CD1c-positive myeloid dendritic cell (primary cell): ENCODE results near the gene APOBEC3B.
"Not testable (repeated sequence)": the region's sequence is repeated elsewhere in the genome, so short reads cannot be mapped to it uniquely, and the experiment has no call there.

Source experiments
- DNase-seq: peaks from one replicate; pipeline ENCODE4 v3.0.0-alpha.2; 2016; ENCODE audit errors: extremely low spot score

APOBEC3B gene

DNA sequence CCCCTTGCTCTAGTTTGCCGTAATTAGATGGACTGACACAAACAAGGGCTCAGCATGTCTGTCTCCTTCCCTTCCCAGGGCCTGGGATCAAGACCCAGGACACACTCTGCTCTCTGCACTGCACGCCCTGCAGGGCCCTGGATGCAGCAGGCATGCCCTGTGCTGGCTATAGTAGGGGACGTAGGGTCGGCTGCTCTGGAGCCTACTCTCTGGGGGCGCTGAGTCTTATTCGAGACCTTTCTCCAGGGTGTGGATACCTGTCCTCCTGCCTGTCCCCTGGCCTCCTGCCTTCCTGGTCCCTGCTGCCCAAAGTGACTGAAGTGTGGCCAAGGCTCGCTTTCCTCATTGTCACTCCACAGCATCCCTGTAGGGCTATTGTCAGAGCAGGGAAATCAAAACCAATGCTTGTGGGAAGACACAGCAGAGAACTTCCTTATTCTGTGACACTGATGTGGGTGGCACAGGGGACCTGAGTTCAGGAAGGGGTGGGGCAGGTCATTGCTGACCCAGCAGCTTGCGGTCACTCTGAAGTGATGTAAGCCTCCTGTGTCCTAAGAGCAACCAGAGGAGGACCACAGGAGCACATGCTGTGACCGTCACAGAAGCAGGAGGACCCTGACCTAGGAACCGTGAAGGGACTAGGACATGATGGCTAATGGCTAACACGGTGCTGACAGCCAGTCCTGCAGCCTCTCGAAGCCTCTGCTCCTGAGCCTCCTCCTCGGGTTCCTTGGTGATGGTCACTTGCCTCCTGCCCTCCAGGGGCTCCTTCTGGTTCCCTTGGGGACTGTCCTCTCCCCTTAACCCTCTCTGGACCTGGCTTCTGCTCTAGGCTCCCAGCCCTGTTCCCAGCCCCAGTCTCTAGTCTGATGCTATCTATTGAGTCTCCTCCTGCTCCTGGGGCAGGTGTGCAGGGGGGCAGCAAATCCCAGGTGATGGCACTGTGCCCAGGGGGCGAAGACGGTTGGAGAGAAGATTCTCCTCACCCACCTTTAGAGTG is 14.4 kb upstream of the APOBEC3B start:
- peak; percentile 95 for DNase-seq

DNA sequence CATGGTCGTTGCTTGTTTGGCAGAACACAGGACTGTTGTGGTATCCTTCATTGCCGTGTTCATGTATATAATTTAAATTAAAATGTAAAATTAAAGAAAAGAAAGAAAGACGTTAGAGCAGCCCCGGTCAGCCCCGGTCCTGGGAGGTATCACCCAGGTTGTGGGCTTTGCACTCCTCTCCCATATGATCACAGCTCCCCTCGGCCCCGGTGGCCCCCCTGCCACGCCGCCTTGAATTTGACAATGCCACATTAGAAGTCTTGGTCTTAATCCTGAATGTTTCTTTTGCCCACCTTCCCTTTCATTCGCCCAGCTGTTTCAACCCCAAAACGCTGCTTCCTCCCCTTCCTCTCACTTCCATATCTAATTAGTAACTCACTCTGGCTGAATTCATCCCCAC is 13.3 kb upstream of the APOBEC3B start:
- DNase-seq, result no peak

DNA sequence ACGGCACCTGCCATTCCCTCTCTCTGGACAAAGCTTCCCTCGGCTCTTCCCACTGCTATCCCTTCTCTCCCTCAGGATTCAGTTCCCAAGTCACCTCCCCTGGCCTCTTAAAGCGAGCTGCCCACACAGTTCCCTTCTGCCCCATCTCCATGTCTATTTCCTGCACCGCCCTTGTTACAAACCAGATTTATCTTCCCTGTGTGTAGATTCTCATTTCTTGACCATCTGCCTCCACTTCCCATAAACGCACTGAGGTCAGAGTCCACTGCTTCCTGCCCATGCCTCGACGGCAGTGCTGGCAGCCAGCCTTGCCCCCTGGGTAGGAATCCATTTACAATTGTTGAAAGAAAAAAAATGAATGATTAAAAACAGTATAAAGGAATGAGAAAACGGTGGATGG is 11.6 kb upstream of the APOBEC3B start:
- DNase-seq, result peak; percentile 53

DNA sequence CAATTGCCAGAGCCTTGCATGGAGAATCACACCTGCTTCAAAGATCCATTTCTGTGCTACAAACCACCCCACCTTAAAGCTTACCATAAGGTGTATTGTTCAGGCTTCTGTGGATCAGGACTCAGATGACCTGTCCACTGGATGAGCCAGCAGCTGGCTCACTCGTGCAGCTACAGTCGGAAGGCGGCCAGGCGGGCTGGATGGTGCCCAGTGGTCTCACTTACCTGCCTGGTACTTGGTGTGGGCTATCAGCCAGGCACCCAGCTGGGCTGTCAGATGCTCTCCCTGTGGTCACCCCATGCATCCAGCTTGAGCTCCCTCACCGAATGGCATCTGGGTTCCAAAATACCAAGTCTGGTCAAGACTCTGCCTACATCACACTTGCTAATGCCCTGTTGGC is 10.9 kb upstream of the APOBEC3B start:
- no peak for DNase-seq

DNA sequence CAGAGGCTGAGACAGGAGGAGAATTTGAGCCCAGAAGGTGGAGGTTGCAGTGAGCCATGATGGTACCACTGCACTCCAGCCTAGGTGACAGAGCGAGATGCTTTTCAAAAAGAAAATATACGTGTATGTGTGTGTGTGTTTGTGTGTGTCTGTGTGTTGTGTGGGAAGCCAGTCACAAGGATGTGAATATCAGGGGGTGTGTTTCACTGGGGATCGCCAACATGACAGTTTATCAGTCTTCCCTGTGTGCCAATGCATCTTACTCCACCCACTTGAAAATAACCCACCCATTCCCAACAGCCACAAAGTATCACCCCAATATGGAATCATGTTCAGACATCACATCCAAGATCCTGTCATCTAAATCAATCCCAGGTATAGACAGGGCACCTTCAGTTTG is 10.4 kb upstream of the APOBEC3B start:
- DNase-seq, result no peak

DNA sequence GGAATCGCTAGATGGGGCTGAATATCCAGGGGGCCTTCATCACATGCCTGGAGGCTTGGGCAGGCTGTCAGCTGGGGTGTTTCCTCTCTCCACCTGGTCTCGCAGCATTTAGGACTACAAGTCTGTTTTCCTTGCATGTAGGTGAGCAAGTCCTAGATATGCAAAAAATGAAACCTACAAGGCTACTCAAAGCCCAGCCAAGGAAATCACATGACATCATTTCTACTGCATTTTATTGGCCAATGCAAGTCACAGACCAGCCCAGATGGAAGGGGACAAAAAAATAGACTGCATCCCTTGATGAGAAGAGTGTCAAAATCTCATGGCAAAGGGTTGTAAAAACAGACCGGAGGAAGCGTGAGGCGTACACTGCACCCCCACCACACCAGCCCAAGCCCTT is 9.6 kb upstream of the APOBEC3B start:
- DNase-seq, result no peak

DNA sequence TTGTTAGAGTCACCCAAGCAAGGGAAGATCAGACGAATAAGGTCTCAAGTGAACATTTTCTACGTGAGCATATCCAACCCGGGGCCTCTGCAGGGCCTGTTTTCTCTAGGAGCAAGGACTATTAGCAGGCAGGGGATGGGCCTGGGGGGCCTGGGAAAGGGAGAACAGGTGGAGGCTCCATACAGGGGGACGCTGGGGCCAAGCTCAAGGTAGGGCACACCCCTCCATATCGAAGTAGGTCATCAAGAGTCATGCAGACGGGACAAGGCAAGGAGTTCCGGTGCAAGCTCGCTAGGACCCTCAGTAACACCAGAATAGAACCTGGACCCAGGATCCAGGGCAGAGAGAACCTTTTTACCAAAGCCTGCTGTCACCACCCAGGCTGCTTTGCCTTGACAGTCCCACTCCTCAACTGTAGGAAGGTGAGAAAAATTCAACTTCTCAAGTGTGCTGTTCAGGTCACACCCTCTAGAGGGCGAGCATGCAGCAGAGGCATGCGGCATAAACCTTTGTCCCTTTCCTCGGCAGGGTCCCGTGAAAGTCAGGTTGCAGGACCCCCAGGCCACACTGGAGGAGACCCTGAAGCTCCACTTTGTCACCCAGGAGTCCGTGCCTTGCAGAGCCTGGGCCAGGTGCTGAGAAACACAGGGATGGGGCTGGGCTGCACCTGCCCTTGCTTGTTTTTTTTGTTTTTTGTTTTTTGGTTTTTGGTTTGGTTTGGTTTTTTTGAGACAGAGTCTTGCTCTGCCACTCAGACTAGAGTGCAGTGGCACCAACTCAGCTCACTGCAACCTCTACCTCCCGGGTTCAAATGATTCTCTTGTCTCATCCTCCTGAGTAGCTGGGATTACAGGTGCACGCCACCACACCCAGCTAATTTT is 8.6 kb upstream of the APOBEC3B start:
- peak; percentile 63 for DNase-seq

DNA sequence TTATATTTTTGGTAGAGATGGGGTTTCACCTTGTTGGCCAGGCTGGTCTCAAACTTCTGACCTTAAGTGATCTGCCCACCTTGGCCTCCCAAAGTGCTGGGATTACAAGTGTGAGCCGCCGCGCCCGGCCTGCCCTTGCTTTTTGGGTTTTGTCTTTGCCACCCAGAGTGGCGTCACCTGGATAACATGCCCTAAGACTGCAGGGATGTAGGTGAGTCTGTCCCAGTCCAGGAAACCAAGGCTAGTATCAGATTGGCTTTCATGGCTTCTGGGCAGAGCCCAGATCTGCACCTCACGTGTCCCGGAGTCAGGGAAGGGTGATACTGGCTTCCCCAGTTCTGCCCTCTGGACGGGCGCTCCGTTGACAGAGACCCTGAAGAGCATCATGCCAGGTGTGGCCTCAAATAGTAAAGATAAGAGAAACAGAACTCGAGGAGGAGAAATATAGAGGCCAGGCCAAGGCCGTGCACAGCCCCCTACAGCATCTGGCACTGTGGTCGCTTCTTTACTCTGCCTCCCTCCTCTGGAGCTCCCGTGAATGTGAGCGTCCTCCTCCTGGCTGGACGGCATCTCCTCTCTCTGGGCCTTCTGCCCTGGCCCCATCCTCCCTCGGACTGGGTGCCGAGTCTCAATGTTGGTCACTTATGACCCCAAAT is 7.8 kb upstream of the APOBEC3B start:
- DNase-seq, result no peak

DNA sequence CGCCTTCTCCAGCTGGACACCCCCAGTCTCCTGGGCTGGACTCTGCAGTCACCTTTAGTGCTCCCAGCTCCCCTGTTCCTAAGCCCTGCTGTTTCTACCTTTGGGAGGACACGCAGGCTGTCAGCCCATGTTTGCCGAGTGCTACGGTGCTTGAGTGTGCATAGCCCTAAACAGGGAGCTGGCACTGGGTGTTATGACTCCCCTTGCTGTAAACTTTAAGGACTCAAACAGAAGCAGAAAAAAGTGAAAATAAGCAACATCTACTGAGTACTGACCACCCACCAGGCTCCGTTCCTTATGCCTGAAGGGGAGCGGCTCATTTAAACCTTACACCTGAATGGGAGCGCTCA is 7.3 kb upstream of the APOBEC3B start:
- DNase-seq, result no peak

DNA sequence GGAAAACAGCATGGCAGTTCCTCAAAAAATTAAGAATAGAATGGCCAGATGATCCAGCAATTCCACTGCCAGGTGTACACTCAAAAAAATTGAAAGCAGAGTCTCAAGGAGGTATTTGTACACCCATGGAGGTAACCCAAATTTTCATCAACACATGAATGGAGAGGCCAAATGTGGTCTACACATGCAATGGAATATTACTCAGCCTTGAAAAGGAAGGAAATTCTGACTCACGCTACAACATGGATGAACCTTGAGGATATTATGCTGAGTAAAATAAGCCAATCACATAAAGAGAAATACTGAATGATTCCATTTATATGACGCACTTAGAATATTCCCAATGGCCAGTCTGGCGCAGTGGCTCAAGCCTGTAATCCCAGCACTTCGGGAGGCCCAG is 4.9 kb upstream of the APOBEC3B start:
- not testable (repeated sequence) for DNase-seq

DNA sequence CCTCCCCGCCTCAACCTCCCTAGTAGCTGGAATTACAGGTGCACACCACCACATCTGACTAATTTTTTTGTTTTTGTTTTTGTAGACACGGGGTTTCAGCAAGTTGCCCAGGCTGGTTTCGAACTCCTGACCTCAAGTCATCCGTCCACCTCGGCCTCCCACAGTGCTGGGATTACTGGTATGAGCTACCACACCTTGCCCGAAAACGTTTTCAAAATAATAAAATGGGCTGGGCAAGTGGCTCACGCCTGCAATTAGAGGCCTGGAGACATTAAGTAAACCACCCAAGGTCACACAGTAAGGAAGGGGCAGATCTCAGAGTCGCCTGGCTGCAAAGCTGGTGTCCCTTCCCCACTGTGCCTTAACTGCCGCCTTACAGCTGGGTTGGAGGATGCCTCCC is 1.6 kb upstream of the APOBEC3B start:
- not testable (repeated sequence) for DNase-seq

DNA sequence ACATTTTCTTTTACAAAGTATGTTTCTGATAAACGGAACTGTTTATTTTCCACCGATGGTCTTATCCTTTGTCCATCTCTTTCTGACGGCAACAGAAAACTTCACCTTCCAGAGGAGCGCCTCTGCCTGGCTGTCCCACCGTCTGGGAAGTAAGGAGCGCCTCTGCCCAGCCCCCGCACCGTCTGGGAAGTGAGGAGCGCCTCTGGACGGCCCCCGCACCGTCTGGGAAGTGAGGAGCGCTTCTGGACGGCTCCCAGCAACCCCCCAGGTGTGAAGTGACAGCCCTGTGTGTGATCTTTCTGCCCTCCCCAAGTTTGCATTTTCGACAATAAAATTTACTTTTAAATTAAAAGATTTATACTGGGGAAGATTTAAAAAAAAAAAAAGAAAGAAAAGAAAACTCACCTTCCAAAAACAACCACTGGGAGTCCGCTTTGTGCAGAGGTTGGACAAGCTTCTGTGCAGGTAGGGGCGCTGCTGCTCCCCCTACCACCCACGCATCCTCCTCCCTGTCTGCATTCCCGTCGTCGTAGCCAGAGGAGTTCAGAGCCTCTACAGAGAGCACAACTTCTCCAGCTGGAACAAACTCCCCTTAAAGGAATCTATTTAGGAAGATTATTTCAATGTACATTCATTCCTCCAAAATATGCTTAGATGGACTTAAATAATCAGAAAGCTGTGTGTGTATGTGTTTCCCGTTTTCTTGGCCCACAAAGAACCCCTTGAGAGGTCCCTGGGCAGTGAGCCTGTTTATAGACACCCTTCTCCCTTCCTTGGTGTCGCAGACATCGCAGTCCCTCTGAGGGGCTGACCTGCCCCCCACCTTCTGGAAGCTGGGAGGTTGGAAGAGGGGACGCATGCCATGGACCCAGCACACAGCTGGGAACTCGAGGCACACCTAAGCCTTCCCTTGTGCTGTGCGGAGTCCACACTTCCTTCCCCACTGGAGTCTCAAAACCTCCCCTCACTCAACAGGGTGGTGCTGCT is 849 bp upstream of the APOBEC3B start:
- DNase-seq, result no peak

DNA sequence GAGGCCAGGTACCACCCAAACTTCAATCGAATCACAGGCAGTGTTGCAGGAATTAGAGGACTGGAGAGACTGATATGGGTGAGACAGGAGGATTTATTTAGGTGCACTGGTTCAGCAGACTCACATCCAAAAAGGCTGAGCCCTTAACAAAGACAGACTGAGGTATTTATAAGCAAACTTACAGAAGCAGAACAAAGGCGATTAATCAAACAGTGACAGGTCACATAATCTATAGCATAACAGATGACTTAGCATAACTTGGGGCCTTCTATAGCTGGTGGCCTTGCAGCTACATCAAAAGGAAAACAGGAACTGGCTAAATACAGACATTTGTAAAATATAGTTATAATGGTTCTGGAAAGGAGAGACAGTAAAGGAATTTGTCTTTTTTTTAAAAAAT is 2.1 kb downstream of the APOBEC3B start:
- no peak for DNase-seq

DNA sequence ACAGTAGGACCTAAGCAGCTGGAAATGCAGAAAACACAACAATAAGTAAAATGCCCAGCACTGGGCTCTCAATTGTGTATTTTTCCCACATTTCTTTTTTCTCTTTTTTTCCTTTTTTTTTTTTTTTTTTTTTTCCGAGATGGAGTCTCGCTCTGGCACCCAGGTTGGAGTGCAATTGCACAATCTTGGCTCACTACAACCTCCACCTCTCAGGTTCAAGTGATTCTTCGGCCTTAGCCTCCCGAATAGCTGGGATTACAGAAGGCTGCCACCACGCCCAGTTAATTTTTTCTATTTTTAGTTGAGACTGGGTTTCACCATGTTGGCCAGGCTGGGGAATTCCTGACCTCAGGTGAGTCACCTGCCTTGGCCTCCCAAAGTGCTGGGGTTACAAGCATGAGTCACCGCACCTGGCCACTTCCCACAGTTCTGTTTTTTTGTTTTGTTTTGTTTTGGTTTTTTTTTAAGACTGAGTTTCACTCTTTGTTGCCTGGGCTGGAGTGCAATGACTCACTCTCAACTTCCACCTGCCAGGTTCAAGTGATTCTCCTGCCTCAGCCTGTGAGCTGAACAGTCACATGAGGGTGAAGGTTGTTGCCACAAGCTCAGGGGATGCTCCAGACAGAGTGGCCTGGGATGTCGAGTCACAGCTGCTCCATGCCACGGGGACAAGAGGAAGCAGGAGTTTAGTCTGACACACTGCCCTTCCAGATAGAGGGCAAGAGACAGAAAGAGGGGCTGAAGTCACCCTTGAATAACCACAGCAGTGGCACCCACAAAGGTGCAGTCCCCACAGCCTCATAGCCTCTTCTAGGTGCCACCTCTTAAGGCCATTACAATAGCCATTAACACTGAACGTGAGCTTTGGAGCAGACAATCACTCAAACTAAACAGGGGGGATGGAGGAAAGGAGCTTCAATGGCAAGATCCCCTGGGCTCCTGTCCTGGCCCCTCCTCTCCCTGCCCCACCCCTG is 2.9 kb downstream of the APOBEC3B start:
- peak; percentile 57 for DNase-seq

DNA sequence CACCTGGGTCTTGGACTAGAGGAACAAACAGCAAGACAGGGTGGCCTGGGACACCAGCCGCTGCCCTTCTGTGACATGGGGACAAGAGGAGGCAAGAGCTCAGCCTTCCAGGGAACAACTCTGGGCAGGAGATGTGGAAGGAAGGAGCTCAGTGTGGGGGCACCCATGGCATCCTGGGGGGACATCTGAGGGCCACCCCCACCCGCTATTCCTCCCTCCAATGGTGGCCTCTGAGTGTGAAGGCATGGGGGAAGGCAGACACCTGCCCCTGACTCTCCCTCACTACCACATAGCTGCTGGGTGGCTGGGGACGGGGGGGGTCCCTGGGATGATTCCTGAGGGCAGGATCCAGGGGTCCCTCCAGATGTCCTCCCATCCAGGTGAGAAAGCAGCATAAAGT is 4.5 kb downstream of the APOBEC3B start:
- no peak for DNase-seq

DNA sequence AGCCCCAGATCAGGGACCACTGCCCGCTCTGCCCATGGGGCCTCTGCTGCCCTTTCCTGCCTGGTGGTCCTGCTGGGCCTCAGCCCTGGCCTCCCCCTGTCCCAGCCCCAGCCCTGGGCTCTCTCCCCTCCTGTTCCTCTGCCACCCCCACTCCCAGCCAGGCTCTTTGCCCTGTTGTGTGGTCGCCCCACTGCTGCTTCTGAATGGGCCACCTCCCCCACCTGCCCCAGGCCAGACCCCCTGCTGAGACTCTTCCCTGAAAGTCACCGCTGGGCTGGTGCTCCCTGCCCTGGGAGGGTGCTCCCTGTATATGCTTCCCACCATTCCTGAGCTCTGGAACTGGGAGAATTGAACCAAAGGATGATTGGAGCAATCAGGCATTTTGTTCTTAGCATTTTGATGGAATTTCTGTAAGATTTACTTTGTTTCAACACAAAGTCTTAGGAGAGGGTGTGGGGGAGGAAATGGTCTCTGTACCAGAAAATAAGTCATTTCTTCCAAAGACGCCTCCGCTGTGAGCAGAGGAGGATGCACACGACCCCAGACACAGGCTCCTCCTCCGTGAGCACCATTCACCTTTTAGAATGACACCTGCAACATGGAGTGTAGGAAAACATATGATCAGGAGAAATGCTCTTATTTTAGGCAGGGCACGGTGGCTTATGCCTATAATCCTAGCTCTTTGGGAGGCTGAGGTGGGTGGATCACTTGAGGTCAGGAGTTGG is 5.2 kb downstream of the APOBEC3B start:
- DNase-seq, result no peak

DNA sequence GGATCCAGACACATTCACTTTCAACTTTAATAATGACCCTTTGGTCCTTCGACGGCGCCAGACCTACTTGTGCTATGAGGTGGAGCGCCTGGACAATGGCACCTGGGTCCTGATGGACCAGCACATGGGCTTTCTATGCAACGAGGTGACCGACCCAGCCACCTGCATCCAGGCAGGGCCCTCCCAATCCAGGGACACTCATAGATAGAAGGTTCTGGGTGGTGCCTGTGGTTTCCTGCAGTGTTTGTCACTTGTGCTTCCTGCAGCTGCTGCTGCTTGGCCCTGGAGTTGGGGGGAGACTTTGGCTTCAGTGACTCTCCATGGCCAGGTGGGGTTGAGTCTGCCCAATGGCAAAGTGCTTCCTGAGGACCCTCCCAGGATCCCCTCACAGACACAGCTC is 7.3 kb downstream of the APOBEC3B start:
- DNase-seq, result no peak

DNA sequence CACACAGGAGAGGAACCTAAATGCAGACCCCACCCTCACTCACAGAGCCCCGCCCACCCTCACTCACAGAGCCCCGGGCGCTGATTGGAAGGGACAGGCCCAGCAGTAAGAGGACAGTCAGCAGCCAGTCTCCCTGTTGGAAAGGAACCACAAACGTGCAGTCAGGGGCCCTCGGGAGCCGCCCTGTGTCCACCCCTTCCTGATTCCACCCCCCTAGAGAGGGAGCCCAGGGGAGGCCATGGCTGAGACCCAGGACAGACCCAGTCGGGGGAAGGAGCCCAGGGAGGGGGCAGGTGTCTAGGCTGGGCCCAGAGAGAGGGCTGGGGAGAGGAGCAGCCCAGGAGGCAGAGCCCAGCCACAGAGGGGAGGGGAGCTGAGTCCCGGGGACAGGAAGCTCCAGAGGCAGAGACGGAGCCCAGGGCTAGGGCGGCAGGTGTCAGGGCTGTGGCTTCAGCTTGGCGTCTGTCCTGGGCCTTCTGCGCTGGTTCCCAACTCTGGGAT is 10.8 kb downstream of the APOBEC3B start:
- DNase-seq, result not testable (repeated sequence)

DNA sequence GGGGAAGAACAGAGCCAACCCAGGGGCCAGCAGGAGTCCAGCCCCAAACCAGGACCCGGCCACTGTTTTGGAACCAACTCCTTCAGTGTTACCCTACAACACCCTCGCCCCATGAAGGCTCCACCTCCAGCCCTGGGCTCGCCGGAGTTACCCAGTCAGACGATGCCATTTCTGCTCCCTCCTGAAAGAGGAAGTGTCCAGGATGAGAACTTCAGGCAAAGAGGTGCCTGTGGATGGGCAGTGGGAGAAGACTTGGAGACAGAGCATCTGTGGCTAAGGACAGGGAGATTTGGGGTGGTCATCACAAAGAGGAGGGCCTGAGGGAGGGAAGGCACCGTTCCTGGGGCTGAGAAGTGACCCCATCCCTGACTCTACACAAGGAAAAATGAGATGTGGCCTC is 14.0 kb downstream of the APOBEC3B start:
- no peak for DNase-seq
